CD4-positive, alpha-beta T cell (primary cell): Measurements from ENCODE around the gene SLC39A8. TPM values are rescaled to one million over a fixed set of nuclear protein-coding genes. Genes with fewer than 3 reads are reported as not detected.

Experiments
- ATAC-seq: fragments of 200-7000 bp; cut with Tn5 transposase; one replicate; pipeline ENCODE4 v1.10.0; 2022; ENCODE audit warnings: mild to moderate bottlenecking; ENCODE audit not compliant: poor library complexity
- CTCF ChIA-PET: fragments of 350-600 bp; sonication (Branson Sonifier 250); formaldehyde crosslinking; loops from one replicate; lab custom pipeline; 2021; ENCODE audit warnings: antibody characterized with exemption, inconsistent platforms; lab: Charles Lee
- POLR2A ChIA-PET: fragments of 350-600 bp; sonication (Branson Sonifier 250); formaldehyde crosslinking; loops from one replicate; lab custom pipeline; 2021; ENCODE audit warnings: antibody characterized with exemption, inconsistent platforms; lab: Charles Lee
- DNase-seq, 14 experiments: peaks; one replicate each; pipeline ENCODE4 v3.0.0-alpha.2; 2013 to 2020; ENCODE audit warnings: mixed read lengths in 2 of 14
- H3K27ac ChIP-seq, 2 donors: one replicate each; pipeline versions ENCODE4 v1.5.1 to v1.7.0; 2013; ENCODE audit warnings: low read length in 2 of 2, low read depth in 1 of 2, mild to moderate bottlenecking in 1 of 2
- H3K27me3 ChIP-seq, 2 experiments: 1 replicate in 1 of 2; 2 replicates in 1 of 2; pipeline versions ENCODE4 v1.6.1 to v1.7.0; 2013; ENCODE audit warnings: low read length in 2 of 2, control low read depth in 1 of 2, mild to moderate bottlenecking in 1 of 2, moderate library complexity in 1 of 2; ENCODE audit not compliant: insufficient read depth in 2 of 2, control insufficient read depth in 1 of 2
- H3K36me3 ChIP-seq: one replicate; pipeline ENCODE4 v1.6.1; 2013; ENCODE audit warnings: low read length, control low read depth; ENCODE audit not compliant: insufficient read depth
- H3K4me1 ChIP-seq: one replicate; pipeline ENCODE4 v1.6.1; 2013; ENCODE audit warnings: low read length, control low read depth; ENCODE audit not compliant: insufficient read depth
- H3K4me3 ChIP-seq: one replicate; pipeline ENCODE4 v1.5.1; 2013; ENCODE audit warnings: mild to moderate bottlenecking, low read length, moderate library complexity
- H3K9me3 ChIP-seq, 2 experiments: 1 replicate in 1 of 2; 2 replicates in 1 of 2; pipeline versions ENCODE4 v1.6.1 to v1.7.0; 2013; ENCODE audit warnings: low read length in 2 of 2, mild to moderate bottlenecking in 2 of 2, control low read depth in 1 of 2, moderate library complexity in 1 of 2; ENCODE audit not compliant: control insufficient read depth in 1 of 2, insufficient read depth in 1 of 2
- H3K27ac Mint-ChIP-seq: one replicate; pipeline ENCODE4 v1.8.0; 2020; ENCODE audit warnings: mixed read lengths
- H3K27me3 Mint-ChIP-seq: one replicate; pipeline ENCODE4 v1.8.0; 2021; ENCODE audit warnings: mixed read lengths
- H3K36me3 Mint-ChIP-seq: one replicate; pipeline ENCODE4 v1.8.0; 2021; ENCODE audit warnings: low read depth, mixed read lengths
- H3K4me1 Mint-ChIP-seq: one replicate; pipeline ENCODE4 v1.8.0; 2021; ENCODE audit warnings: low read depth, mixed read lengths
- H3K4me3 Mint-ChIP-seq: one replicate; pipeline ENCODE4 v1.8.0; 2020; ENCODE audit warnings: mild to moderate bottlenecking, mixed read lengths
- H3K9me3 Mint-ChIP-seq: one replicate; pipeline ENCODE4 v1.8.0; 2020; ENCODE audit warnings: mixed read lengths
- CTCF ChIP-seq: fragments of 200-600 bp; IDR thresholded peaks from one replicate; pipeline ENCODE4 v1.8.0; 2022; ENCODE audit warnings: antibody characterized with exemption, mild to moderate bottlenecking
- intact Hi-C, 2 experiments: fragments of 100-400 bp; cut with DNase I in 1 of 2; cut with micrococcal nuclease in 1 of 2; formaldehyde crosslinking; loops; one replicate each; pipeline versions ENCODE4 v1.15.1 to v1.9.0; 2023 to 2025; cut with DNase I, micrococcal nuclease
- total RNA-seq, 174 experiments: library from RNA in 2 of 174; stranded (reverse) in 2 of 174; gene quantifications; one replicate each; pipeline ENCODE4 v1.2.3 and lab custom pipeline; 2021 to 2026

The SLC39A8 gene
- total RNA-seq, 2 experiments from 2014 or later: 17.9 to 18.0 TPM

DNA sequence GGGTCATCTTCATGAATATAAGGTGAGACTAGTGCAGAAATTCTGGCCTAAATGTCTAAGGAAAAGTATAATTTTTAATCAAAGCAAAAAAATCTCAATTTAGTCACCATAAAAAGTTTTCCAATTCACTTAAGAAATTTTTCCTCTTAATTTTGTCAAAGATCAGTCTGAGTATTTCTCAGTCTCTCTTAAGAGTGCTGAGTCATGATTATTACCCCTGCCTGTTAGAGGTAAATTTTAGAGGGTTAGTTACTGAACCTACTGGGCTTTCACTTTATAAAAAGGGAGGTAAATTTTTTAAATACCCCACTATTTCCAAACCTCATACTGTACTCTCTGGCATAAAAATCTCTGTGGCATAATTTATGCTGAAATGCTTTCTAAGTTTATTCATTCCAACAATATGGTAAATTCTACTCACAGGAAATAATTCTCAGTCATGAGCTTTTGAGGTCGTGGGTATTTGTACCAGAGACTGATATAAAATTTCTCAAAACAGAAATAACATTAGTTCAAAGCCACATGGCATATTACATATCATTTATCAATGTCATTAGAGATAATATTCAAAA is 122.4 kb downstream of the SLC39A8 start:
- no peaks in the 10 kb centered on the region for H3K36me3 ChIP-seq
- DNase-seq: no peak
- ChIA-PET POLR2A (no interaction called here), CTCF (interaction anchor here (1.5 kb wide), 1 partner anchor 24 kb away, joined by 4 read pairs; no protein-coding TSS in a partner anchor)
- H3K27ac Mint-ChIP-seq: no peak overlapping the region
- ATAC-seq: no peak
- no peaks in the 10 kb centered on the region for H3K4me1 ChIP-seq
- H3K27me3 Mint-ChIP-seq: no peaks in the 10 kb centered on the region
- H3K27ac ChIP-seq: no peak overlapping the region
- no peaks in the 10 kb centered on the region for H3K4me1 Mint-ChIP-seq
- intact Hi-C loops: no loop called here
- no peaks in the 10 kb centered on the region for H3K36me3 Mint-ChIP-seq
- H3K4me3 Mint-ChIP-seq: no peak overlapping the region
- no peaks in the 10 kb centered on the region for H3K9me3 ChIP-seq
- TF ChIP-seq CTCF: no peak
- H3K9me3 Mint-ChIP-seq: peaks cover 3% of the 10 kb centered on the region
- H3K4me3 ChIP-seq: no peak overlapping the region
- no peaks in the 10 kb centered on the region for H3K27me3 ChIP-seq

DNA sequence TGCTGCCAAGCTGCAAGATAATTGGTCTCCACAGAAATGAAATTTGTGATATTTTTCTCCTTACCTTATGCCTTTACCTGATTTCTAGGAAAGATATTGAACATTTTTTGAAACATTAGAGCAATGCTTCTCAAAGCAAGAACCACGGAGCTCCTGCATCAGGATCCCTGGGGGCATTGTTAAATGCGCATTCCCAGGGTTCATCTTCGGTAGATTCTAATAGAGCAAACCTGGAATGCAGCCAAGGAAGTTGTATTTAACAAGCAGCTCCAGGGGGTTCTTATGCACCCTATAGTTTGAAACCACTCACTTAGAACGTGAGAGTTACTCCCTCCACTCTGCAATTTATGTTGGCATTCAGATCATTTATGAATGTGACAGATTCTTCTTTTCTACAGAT is 126.2 kb downstream of the SLC39A8 start:
- DNase-seq (no peak), ATAC-seq (no peak)
- Mint-ChIP-seq H3K27me3 (peaks cover 27% of the 10 kb centered on the region), H3K4me1 (no peaks in the 10 kb centered on the region), H3K27ac (no peak overlapping the region), H3K36me3 (no peaks in the 10 kb centered on the region), H3K9me3 (peaks cover 2% of the 10 kb centered on the region), H3K4me3 (no peak overlapping the region)
- no peak overlapping the region for H3K4me3 ChIP-seq
- H3K4me1 ChIP-seq: no peaks in the 10 kb centered on the region
- no peak for TF ChIP-seq CTCF
- CTCF ChIA-PET: interaction anchor here (1.2 kb wide), 1 partner anchor 38 kb away, joined by 3 read pairs; no protein-coding TSS in a partner anchor
- peaks cover 0 to 11% of the 10 kb centered on the region in 2 experiments for H3K27me3 ChIP-seq
- POLR2A ChIA-PET: no interaction called here
- no peaks in the 10 kb centered on the region for H3K9me3 ChIP-seq
- no peaks in the 10 kb centered on the region for H3K36me3 ChIP-seq
- intact Hi-C loops: no loop called here
- H3K27ac ChIP-seq: no peak overlapping the region

DNA sequence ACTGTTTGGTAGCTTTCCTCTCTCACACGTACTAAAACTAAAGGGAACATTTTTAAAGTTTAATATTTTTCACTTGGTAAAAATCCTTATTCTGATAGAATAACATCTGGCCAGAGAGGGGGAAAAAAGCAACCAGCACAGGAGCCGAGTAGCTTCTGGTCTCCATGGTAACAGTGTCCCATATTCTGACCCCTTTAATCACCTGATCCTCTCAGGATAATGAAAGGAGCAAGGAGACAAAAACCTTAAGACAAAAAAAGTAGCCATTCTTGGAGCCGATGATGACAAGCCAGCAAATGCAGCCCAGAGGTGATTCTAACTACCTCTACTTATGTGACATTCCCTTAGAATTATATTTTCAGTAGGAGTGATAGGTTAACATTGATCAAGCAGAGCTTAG is 126.6 kb downstream of the SLC39A8 start:
- Histone ChIP-seq H3K27ac (no peak overlapping the region), H3K27me3 (peaks cover 0 to 11% of the 10 kb centered on the region in 2 experiments), H3K9me3 (no peaks in the 10 kb centered on the region), H3K4me3 (no peak overlapping the region), H3K36me3 (no peaks in the 10 kb centered on the region), H3K4me1 (no peaks in the 10 kb centered on the region)
- DNase-seq (no peak), ATAC-seq (no peak)
- Mint-ChIP-seq H3K36me3 (no peaks in the 10 kb centered on the region), H3K27me3 (peaks cover 27% of the 10 kb centered on the region), H3K4me3 (no peak overlapping the region), H3K27ac (no peak overlapping the region), H3K4me1 (no peaks in the 10 kb centered on the region), H3K9me3 (peaks cover 2% of the 10 kb centered on the region)
- intact Hi-C loops: no loop called here
- TF ChIP-seq CTCF: no peak
- ChIA-PET POLR2A (no interaction called here), CTCF (interaction anchor here (1.2 kb wide), 1 partner anchor 38 kb away, joined by 3 read pairs; no protein-coding TSS in a partner anchor)
